ENCODE measurements around the gene EID2B. TPM values are rescaled to one million over a fixed set of nuclear protein-coding genes. Genes with fewer than 3 reads are reported as not detected.

The EID2B gene
- total RNA-seq, 2 donors from 2014 or later = 2.4 to 2.9 TPM

GRCh38 chr19:39539165-39539517 lies 6.5 kb upstream of the EID2B start:
- intact Hi-C loops (cut with DNase I) = loop anchor here in 1 of 2 donors (2.0 to 5.0 kb wide), 2 partner anchors 142 to 1773 kb away; partner anchors contain the start of gene CCDC97
- no peak for DNase-seq (ENCODE audit: low spot score)

- intact Hi-C loops (cut with DNase I) = loop anchor here in 1 of 2 donors (5.0 kb wide), 1 partner anchor 86 kb away; the partner anchor contains the start of gene SUPT5H
Measured at GRCh38 chr19:39533791-39534190, 1.1 kb upstream of the EID2B start.

GRCh38 chr19:39533003-39533512 lies 406 bp upstream of the EID2B start:
- DNase-seq (ENCODE audit: low spot score) = peak; percentile 42
- intact Hi-C loops (cut with DNase I) = loop anchor here in 1 of 2 donors (5.0 kb wide), 1 partner anchor 86 kb away; the partner anchor contains the start of gene SUPT5H

More at GRCh38 chr19:39533791-39534190, 1.1 kb upstream of the EID2B start:
- DNase-seq (ENCODE audit: low spot score) = peak; percentile 45

- intact Hi-C loops (cut with DNase I) = loop anchor here in 1 of 2 donors (5.0 kb wide), 1 partner anchor 85 kb away; the partner anchor contains the start of gene SUPT5H
- peak; percentile 75 for DNase-seq (ENCODE audit: low spot score)
Measured at GRCh38 chr19:39531834-39532232, 819 bp downstream of the EID2B start.

- intact Hi-C loops (cut with DNase I) = no loop called here
- DNase-seq (ENCODE audit: low spot score) = peak; percentile 11
Measured at GRCh38 chr19:39525205-39525604, 7.4 kb downstream of the EID2B start.

GRCh38 chr19:39524495-39524894 lies 8.2 kb downstream of the EID2B start:
- DNase-seq (ENCODE audit: low spot score) = peak; percentile 34
- intact Hi-C loops (cut with DNase I) = no loop called here

- DNase-seq (ENCODE audit: low spot score) = peak; percentile 58
Measured at GRCh38 chr19:39520541-39521484, 11.8 kb downstream of the EID2B start.

GRCh38 chr19:39518975-39519374 lies 13.7 kb downstream of the EID2B start:
- intact Hi-C loops (cut with DNase I) = no loop called here
- DNase-seq (ENCODE audit: low spot score) = no peak

More at GRCh38 chr19:39520541-39521484, 11.8 kb downstream of the EID2B start:
- intact Hi-C loops (cut with DNase I) = no loop called here

- intact Hi-C loops (cut with DNase I) = no loop called here
- DNase-seq (ENCODE audit: low spot score) = no peak
Measured at GRCh38 chr19:39518458-39518857, 14.2 kb downstream of the EID2B start.

- intact Hi-C loops (cut with DNase I) = no loop called here
- no peak for DNase-seq (ENCODE audit: low spot score)
Measured at GRCh38 chr19:39517432-39517831, 15.2 kb downstream of the EID2B start.

- intact Hi-C loops (cut with DNase I) = no loop called here
- DNase-seq (ENCODE audit: low spot score) = no peak
Measured at GRCh38 chr19:39516270-39516669, 16.4 kb downstream of the EID2B start.

GRCh38 chr19:39515551-39516191 lies 17.0 kb downstream of the EID2B start:
- DNase-seq (ENCODE audit: low spot score) = no peak
- intact Hi-C loops (cut with DNase I) = no loop called here

- intact Hi-C loops (cut with DNase I) = no loop called here
- no peak for DNase-seq (ENCODE audit: low spot score)
Measured at GRCh38 chr19:39514840-39515550, 17.7 kb downstream of the EID2B start, which contains the start of gene SELENOV. SELENOV (plus strand) TSS chr19:39515139; CDS start chr19:39515213, 74 bp downstream.

GRCh38 chr19:39512988-39513387 lies 19.7 kb downstream of the EID2B start:
- no peak for DNase-seq (ENCODE audit: low spot score)
- intact Hi-C loops (cut with DNase I) = no loop called here

- no peak for DNase-seq (ENCODE audit: low spot score)
- intact Hi-C loops (cut with DNase I) = loop anchor here in 1 of 2 donors (5.0 kb wide), 1 partner anchor 1017 kb away; no protein-coding TSS in a partner anchor
Measured at GRCh38 chr19:39509233-39509632, 23.4 kb downstream of the EID2B start.

GRCh38 chr19:39508629-39509028 lies 24.0 kb downstream of the EID2B start:
- intact Hi-C loops (cut with DNase I) = loop anchor here in 1 of 2 donors (5.0 kb wide), 1 partner anchor 1016 kb away; no protein-coding TSS in a partner anchor
- no peak for DNase-seq (ENCODE audit: low spot score)

GRCh38 chr19:39507715-39508364 lies 24.8 kb downstream of the EID2B start:
- DNase-seq (ENCODE audit: low spot score) = no peak
- intact Hi-C loops (cut with DNase I) = loop anchor here in 1 of 2 donors (5.0 kb wide), 1 partner anchor 1016 kb away; no protein-coding TSS in a partner anchor
